ENCODE measurements around the gene CPTP.

CPTP gene

DNA sequence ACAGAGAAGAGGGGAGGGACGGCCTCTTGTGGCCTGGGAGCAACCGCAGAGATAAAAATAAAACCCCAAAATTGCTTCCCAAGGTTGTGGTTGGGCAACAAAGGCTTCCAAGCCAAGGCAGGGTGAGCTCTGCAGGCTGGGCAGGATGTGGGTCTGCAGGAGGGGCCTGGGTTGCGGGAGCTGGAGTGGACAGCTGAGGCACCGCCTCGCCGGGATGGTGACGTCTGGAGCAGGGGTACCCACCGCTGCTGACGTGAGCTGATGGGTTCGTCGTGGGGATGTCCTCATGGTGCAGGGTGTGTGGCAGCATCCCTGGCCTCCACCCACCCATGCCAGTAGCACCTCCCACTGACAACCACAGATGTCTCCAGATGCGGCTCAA lies 46.8 kb downstream of the CPTP start:
- TF ChIP-seq, protein P1, sequence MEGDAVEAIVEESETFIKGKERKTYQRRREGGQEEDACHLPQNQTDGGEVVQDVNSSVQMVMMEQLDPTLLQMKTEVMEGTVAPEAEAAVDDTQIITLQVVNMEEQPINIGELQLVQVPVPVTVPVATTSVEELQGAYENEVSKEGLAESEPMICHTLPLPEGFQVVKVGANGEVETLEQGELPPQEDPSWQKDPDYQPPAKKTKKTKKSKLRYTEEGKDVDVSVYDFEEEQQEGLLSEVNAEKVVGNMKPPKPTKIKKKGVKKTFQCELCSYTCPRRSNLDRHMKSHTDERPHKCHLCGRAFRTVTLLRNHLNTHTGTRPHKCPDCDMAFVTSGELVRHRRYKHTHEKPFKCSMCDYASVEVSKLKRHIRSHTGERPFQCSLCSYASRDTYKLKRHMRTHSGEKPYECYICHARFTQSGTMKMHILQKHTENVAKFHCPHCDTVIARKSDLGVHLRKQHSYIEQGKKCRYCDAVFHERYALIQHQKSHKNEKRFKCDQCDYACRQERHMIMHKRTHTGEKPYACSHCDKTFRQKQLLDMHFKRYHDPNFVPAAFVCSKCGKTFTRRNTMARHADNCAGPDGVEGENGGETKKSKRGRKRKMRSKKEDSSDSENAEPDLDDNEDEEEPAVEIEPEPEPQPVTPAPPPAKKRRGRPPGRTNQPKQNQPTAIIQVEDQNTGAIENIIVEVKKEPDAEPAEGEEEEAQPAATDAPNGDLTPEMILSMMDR (IDR thresholded peaks at IDR 0.05; ENCODE audit: low read depth, low read length, missing control alignments) = no peak
- no peak for DNase-seq (ENCODE audit: low read depth)
- no peak overlapping the region for H3K4me3 ChIP-seq (ENCODE audit: low read depth, low read length)

DNA sequence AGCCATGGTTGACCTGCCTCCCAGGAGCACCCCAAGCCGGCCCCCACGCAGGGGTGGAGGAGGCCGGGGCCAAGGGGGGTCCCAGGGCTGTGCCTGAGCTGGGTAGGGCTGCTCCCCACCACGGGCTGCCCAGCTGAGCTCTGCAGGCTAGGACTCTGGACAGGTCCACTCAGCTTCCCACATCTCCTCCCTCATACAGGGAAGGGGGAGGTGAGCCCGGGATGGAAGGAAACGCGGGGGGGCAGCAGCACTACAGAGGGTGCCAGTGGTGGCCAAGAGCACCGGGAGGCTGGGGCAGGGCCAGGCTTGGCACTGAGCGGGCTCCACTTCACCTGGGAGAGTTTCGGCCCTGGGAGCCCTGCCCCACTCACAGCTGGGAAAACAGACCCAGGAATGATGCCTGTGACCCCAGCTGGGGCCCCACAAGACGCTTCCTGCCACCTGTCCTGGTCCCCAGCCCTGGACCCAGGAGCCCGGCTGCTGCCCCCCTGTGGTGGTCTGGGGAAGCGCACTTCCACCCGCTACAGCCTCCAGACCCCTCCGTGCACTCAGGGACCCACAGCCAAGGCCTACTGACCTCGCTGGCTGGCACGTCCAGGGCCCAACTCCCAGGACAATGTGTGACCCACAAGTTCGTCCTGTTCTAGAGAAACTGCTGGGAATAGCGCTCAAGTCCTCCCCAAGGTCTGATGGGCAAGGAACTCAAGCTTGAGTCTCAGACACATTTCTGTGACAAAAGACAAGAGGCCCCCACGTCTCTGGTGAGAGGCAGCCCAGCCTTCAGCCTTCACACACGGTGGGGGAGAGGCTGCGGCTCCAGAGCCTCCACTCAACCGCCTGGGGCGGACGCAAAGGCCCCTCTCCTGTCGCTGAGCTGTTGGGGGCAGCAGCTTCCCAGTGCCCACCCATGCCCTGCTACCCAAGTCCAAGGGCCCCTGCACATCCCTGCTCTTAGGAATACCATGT lies 47.4 kb downstream of the CPTP start:
- H3K4me3 ChIP-seq (ENCODE audit: low read depth, low read length) = no peak overlapping the region
- TF ChIP-seq, protein P1 (IDR thresholded peaks at IDR 0.05; ENCODE audit: low read depth, low read length, missing control alignments) = peak; percentile 96
- DNase-seq (ENCODE audit: low read depth) = no peak

DNA sequence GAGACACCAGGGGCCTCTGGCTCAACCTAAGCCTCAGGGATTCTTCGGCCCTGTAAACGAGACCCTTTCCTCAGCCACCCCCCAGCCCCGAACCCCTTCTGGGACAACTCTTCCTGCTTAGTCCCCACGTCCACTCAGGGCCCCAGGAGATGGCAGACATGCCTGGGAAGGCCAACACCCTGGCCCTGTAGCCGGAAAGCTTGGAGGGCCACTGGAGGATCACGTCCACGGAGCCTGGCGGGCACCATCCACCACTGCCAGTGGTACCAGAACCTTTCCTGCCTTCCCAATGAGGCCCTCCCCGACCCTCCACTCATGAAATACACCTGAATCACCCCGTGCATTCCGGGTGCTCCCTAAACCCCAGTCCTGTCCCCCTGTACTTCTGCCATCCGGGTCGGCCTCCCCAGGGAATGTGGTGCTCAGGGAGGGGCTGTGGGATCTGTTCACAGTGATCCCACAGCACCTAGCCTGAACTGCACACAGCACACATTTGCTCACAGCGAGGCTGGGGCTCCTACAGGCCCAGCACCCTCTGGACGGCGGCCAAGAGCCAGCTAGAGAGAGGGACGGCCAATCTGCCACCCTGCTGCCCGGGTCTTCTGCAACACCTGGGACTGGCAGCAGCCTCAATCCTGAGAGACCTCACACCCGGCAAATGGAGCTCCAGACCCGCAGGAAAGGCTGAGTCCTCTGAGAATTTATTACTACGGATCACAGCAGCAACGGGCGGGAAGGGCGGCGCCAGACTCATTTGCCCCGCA lies 48.6 kb downstream of the CPTP start:
- DNase-seq (ENCODE audit: low read depth) = no peak
- TF ChIP-seq, protein P1 (IDR thresholded peaks at IDR 0.05; ENCODE audit: low read depth, low read length, missing control alignments) = no peak
- H3K4me3 ChIP-seq (ENCODE audit: low read depth, low read length) = peak overlapping the region; percentile 96; the same call in 1 of the 2 replicates

DNA sequence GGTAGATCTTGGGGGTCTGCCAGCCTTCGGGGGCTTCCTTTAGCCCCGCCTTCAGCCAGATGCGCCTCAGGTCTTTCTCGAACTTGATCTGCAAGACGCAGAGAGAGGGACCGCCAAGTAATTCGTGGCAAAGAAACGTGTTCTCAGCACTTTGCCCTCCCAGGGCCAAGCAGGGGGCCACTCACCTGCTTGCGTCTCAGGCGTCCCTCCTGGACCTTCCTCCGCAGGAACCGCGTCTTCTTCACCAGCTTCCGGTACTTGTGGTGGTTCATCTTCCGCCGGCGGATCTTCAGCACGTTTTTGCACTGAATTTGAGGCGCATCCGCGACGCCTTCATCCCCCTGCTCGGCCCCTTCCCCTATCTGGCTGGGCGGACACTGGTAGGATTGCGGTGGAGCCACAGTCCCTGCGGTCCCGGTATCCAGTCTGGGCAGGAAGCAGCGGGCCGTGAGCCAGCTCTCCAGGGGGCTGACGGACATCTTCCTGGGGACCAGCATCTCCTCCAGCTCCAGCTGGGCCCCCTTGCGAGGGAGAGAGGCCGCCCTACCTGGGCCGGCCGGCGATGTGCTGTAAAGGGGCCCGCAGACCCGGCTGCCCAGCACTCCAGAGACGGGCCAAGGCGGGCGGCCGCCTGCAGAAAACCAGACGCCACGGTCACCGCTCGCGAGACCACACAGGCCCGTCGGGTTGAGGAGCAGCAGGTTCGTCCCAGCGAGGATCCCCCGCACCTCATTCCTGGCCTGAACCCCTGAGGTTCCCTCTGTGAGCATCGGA lies 49.4 kb downstream of the CPTP start:
- DNase-seq (ENCODE audit: low read depth) = no peak
- TF ChIP-seq, protein P1 (IDR thresholded peaks at IDR 0.05; ENCODE audit: low read depth, low read length, missing control alignments) = no peak

DNA sequence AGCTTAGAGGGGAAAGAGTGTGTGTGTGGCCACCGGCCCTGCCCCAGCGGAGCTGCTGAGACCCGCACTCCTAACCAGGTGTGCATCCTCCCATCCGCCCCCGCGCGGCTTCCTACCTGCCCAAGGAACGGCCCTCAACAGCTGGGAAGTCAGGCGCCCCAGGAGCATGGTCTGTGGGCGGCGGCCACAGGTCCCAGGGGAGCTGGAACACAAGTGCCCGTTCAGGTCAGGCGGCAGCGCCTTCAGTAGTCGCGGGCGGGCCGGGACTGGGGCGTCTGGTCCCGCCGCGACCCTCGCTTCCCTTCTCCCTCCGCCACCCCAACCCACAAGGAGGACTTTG lies 50.0 kb downstream of the CPTP start:
- TF ChIP-seq, protein P1 (IDR thresholded peaks at IDR 0.05; ENCODE audit: low read depth, low read length, missing control alignments) = no peak
- no peak for DNase-seq (ENCODE audit: low read depth)
- H3K4me3 ChIP-seq (ENCODE audit: low read depth, low read length) = peak overlapping the region; percentile 96

More for the DNA sequence above, 49.4 kb downstream of the CPTP start:
- H3K4me3 ChIP-seq (ENCODE audit: low read depth, low read length) = peak overlapping the region; percentile 96

DNA sequence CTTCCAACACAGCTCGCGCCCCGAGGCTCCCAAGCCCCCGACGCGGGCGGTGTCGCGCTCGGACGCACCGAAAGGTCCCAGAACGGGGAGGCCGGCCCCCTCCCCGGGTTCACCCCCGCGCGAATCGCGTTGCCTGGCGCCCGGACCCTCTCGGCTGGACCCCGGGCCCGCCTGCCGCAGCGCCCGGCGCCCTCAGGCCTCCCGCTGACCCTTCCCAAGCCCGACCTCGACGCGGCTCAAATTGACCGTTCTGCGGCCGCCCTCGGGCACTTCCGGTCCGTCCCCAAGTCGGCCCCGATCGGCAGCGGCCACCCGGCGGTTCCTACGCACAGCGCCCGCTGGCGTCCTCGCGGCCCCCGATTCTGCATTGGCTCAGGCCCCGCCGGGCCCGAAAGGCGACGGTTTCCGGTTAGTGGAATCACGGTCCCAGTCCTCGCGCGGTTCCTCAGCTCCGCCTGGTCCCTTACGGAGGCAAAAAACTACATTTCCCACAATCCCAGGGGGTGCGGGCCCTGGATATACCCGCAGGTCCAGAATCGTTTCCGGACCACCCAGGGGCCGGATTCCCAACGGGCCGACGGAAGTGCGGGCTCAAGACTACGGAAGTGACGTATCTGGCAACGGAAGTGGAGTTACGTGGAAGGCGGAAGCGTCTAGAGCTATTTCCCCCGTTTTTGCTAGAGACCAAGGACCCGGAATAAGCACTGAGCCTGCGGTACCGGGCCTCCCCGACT lies 50.5 kb downstream of the CPTP start, which contains the start of gene AURKAIP1:
Gene AURKAIP1, minus strand, starts transcription at position 279 of the 734 bp plus-strand sequence. CDS start 451 bp downstream, outside the sequence.
- DNase-seq (ENCODE audit: low read depth) = peak; percentile 99
- TF ChIP-seq, protein P1 (IDR thresholded peaks at IDR 0.05; ENCODE audit: low read depth, low read length, missing control alignments) = peak; percentile 35
- peak within 1 kb of the TSS; percentile 96 for H3K4me3 ChIP-seq (ENCODE audit: low read depth, low read length)
